Body of pancreas (tissue), 4 donors: Measurements from ENCODE around the gene ERC1. TPM values are rescaled to one million over a fixed set of nuclear protein-coding genes. Genes with fewer than 3 reads are reported as not detected.

Source experiments
- ATAC-seq: fragments of 150-250 bp; one replicate; pipeline ENCODE4 v1.9.1; 2016
- DNase-seq, 4 donors: peaks; one replicate each; pipeline ENCODE4 v3.0.0-alpha.2; 2019
- H3K27ac ChIP-seq, 4 donors: fragments of 200-600 bp; sonication (generic); 1 replicate in 3 of 4; 2 replicates in 1 of 4; pipeline versions ENCODE4 v1.5.1 to v1.6.1; 2016 to 2019; ENCODE audit warnings: mild to moderate bottlenecking in 1 of 4, mixed read lengths in 1 of 4, moderate library complexity in 1 of 4
- H3K27me3 ChIP-seq, 2 donors: fragments of 200-600 bp; sonication (generic); one replicate each; pipeline ENCODE4 v1.6.0; 2016; ENCODE audit warnings: mild to moderate bottlenecking in 1 of 2
- H3K36me3 ChIP-seq, 2 donors: fragments of 200-600 bp; sonication (generic); replicated peaks in 1 of 2; 2 replicates each; pipeline ENCODE4 v1.5.1; 2016; ENCODE audit warnings: low read depth in 2 of 2; ENCODE audit not compliant: insufficient read depth in 1 of 2
- H3K4me1 ChIP-seq: fragments of 200-600 bp; sonication (generic); one replicate; pipeline ENCODE4 v1.6.0; 2016
- H3K4me3 ChIP-seq, 2 donors: fragments of 200-600 bp; sonication (generic); 1 replicate in 1 of 2; 2 replicates in 1 of 2; pipeline ENCODE4 v1.5.1; 2016 to 2019
- H3K9me3 ChIP-seq, 3 donors: fragments of 200-600 bp; sonication (generic); 1 replicate in 2 of 3; 2 replicates in 1 of 3; pipeline ENCODE4 v1.5.1; 2016
- POLR2A ChIP-seq, 3 donors: fragments of 450-650 bp; IDR thresholded peaks; one replicate each; pipeline ENCODE4 v1.6.1; 2016; ENCODE audit warnings: antibody characterized with exemption in 3 of 3, mild to moderate bottlenecking in 2 of 3
- WGBS, 2 donors: methylation state at CpG; one replicate each; pipeline ENCODE4 v1.1.5; 2017; 5-methylcytosine and 5-hydroxymethylcytosine counted together
- intact Hi-C: fragments of 100-400 bp; cut with DNase I; formaldehyde crosslinking; loops from one replicate; pipeline ENCODE4 v1.15.1; 2023
- total RNA-seq, 2 donors: library from RNA; depleted of rRNA; stranded (reverse); fragments of >200 nt; gene quantifications; one replicate each; pipeline ENCODE4 v1.1.0, GENCODE V29; 2016
- TF ChIP-seq, protein P1 (sequence below), 7 experiments: fragments of 450-650 bp in 4 of 7; fragments of 200-600 bp in 3 of 7; sonication (generic) in 3 of 7; IDR thresholded peaks; one replicate each; pipeline ENCODE4 v1.5.1; 2016 to 2019; ENCODE audit warnings: antibody characterized with exemption in 7 of 7

ERC1 gene
- total RNA-seq, 2 donors from 2014 or later = 20.8 to 29.0 TPM

DNA sequence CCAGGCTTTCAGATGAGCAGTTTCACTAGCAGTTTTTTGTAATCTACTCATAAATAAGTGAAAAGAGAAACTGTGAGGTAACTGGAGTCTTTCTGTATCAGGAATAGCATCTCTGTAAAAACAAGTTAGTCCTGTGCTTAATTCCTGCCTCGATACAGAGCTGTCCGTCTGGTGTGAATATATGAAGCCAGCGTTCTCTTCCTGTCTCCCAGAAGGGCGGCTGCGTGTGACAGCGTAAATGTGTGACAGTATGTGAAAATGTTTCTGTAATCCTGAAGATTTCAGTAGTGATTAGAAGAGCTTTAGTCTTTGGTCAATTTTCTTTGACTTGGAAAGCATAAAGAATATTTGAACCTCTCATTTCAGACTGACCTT, 453.1 kb downstream of the ERC1 start:
- Histone ChIP-seq H3K4me3 (no peak overlapping the region), H3K27me3 (no peaks in the 10 kb centered on the region), H3K27ac (no peak overlapping the region), H3K4me1 (no peaks in the 10 kb centered on the region), H3K9me3 (no peaks in the 10 kb centered on the region), H3K36me3 (no peaks in the 10 kb centered on the region)
- 82 to 94% methylated on average over 6 of the region's 6 CpGs for WGBS, 2 donors
- intact Hi-C loops = no loop called here
- TF ChIP-seq POLR2A (IDR thresholded peaks at IDR 0.05) = no peak
- TF ChIP-seq, protein P1, sequence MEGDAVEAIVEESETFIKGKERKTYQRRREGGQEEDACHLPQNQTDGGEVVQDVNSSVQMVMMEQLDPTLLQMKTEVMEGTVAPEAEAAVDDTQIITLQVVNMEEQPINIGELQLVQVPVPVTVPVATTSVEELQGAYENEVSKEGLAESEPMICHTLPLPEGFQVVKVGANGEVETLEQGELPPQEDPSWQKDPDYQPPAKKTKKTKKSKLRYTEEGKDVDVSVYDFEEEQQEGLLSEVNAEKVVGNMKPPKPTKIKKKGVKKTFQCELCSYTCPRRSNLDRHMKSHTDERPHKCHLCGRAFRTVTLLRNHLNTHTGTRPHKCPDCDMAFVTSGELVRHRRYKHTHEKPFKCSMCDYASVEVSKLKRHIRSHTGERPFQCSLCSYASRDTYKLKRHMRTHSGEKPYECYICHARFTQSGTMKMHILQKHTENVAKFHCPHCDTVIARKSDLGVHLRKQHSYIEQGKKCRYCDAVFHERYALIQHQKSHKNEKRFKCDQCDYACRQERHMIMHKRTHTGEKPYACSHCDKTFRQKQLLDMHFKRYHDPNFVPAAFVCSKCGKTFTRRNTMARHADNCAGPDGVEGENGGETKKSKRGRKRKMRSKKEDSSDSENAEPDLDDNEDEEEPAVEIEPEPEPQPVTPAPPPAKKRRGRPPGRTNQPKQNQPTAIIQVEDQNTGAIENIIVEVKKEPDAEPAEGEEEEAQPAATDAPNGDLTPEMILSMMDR (IDR thresholded peaks at IDR 0.05) = no peak
- DNase-seq (no peak), ATAC-seq (no peak)

DNA sequence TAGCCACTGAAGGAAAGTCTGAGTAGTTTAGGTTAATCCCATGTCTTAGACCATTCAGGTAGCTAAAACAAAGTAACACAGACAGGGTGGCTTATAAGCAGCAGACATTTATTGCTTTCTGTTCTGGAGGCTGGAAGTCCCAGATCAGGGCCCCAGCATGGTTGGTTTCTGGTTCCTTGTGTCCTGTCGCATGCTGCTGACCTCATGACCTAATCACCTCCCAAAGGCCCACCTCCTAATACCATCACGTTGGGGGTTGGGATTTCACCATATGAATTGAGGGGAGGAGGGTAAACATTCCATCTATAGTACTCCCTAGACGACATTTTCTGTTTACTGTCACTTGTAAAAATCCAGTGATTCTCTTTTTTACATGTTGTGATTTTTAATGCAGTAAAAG, 454.8 kb downstream of the ERC1 start:
- Histone ChIP-seq H3K36me3 (no peaks in the 10 kb centered on the region), H3K27me3 (no peaks in the 10 kb centered on the region), H3K27ac (no peak overlapping the region), H3K4me1 (no peaks in the 10 kb centered on the region), H3K9me3 (no peaks in the 10 kb centered on the region), H3K4me3 (no peak overlapping the region)
- DNase-seq (no peak), ATAC-seq (no peak)
- 71 to 74% methylated on average over 3 of the region's 3 CpGs for WGBS, 2 donors
- TF ChIP-seq, protein P1 (IDR thresholded peaks at IDR 0.05) = no peak
- TF ChIP-seq POLR2A (IDR thresholded peaks at IDR 0.05) = no peak
- intact Hi-C loops = no loop called here

DNA sequence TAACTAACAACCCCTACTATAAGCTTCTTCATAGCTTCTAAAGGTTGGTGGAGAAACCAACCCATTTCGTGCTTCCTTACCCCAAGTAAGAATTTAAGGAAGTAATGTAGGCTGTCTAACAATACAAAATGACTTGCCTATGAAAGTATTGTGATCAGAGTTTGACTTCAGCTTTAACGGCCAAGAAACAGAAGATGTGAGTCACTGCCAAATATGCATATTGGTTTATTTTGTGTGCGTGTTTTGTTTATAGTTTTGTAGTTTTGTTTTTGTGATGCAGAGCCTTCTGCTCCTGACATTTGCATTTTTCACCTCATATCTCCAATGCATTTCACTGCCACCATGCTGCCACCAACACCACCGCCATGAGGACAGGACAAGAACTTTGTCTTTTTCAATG, 457.3 kb downstream of the ERC1 start:
- intact Hi-C loops = no loop called here

GRCh38 chr12:1453810-1454209, 462.8 kb downstream of the ERC1 start:
- WGBS, 2 donors = 86 to 93% methylated on average over 6 of the region's 6 CpGs
- no peak overlapping the region for H3K27ac ChIP-seq
- no peak for ATAC-seq
- intact Hi-C loops = no loop called here
- H3K27me3 ChIP-seq = no peaks in the 10 kb centered on the region
- H3K4me3 ChIP-seq = no peak overlapping the region
- TF ChIP-seq, protein P1 (IDR thresholded peaks at IDR 0.05) = no peak
- TF ChIP-seq POLR2A (IDR thresholded peaks at IDR 0.05) = no peak
- no peaks in the 10 kb centered on the region for H3K36me3 ChIP-seq
- no peaks in the 10 kb centered on the region for H3K4me1 ChIP-seq
- DNase-seq = no peak
- H3K9me3 ChIP-seq = no peaks in the 10 kb centered on the region

More for the DNA sequence above, 457.3 kb downstream of the ERC1 start:
- Histone ChIP-seq H3K27me3 (no peaks in the 10 kb centered on the region), H3K36me3 (no peaks in the 10 kb centered on the region), H3K27ac (no peak overlapping the region), H3K4me3 (no peak overlapping the region), H3K4me1 (no peaks in the 10 kb centered on the region), H3K9me3 (no peaks in the 10 kb centered on the region)
- no peak for ATAC-seq
- no peak for DNase-seq
- WGBS, 2 donors = 90 to 91% methylated on average over 4 of the region's 4 CpGs
- no peak for TF ChIP-seq POLR2A (IDR thresholded peaks at IDR 0.05)
- TF ChIP-seq, protein P1 (IDR thresholded peaks at IDR 0.05) = no peak

DNA sequence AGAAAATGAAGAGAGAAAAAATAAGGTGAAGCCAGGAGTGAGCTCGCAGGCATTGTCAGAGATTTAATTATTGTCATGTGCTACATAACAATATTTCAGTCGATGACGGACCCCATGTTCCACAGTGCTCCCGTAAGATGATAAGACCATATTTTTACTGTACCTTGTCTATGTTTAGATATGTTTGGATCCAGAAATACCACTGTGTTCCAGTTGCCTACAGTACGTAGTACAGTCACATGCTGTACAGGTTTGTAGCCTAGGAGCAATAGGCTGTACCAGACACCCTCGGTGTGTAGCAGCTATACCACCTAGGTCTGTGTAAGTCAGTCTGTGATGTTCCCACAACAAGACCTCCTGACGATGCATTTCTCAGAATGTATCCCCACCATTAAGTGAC, 465.9 kb downstream of the ERC1 start:
- ATAC-seq (no peak), DNase-seq (no peak)
- Histone ChIP-seq H3K4me3 (no peak overlapping the region), H3K27ac (no peak overlapping the region), H3K9me3 (no peaks in the 10 kb centered on the region), H3K36me3 (no peaks in the 10 kb centered on the region), H3K27me3 (no peaks in the 10 kb centered on the region), H3K4me1 (no peaks in the 10 kb centered on the region)
- intact Hi-C loops = no loop called here
- TF ChIP-seq POLR2A (IDR thresholded peaks at IDR 0.05) = no peak
- TF ChIP-seq, protein P1 (IDR thresholded peaks at IDR 0.05) = no peak
- 92 to 93% methylated on average over 7 of the region's 7 CpGs for WGBS, 2 donors
